Measurements from ENCODE around the gene AGAP6.
"Not testable (repeated sequence)": the region's sequence is repeated elsewhere in the genome, so short reads cannot be mapped to it uniquely, and the experiment has no call there.

GRCh38 chr10:50017646-50018045 lies 29.4 kb downstream of the AGAP6 start:
- TF ChIP-seq CTCF (optimal IDR thresholded peaks at IDR 0.05 in 1 of 3, IDR thresholded peaks at IDR 0.05 in 1 of 3, conservative IDR thresholded peaks at IDR 0.05 in 1 of 3; ENCODE audit: extremely low read depth in 1 of 3, insufficient read depth in 2 of 3, low read length in 3 of 3); EZH2 (IDR thresholded peaks at IDR 0.05; ENCODE audit: low read length): not testable (repeated sequence)
